ENCODE measurements around the gene MPZL2.

MPZL2 gene

GRCh38 chr11:118283037-118283636 is 19.0 kb upstream of the MPZL2 start:
- no peak for DNase-seq

- DNase-seq: no peak
Observed at GRCh38 chr11:118282606-118283005, 18.5 kb upstream of the MPZL2 start.

- DNase-seq: no peak
Observed at GRCh38 chr11:118281284-118281683, 17.2 kb upstream of the MPZL2 start.

- no peak for DNase-seq
Observed at GRCh38 chr11:118277312-118277711, 13.2 kb upstream of the MPZL2 start.

- no peak for DNase-seq
Observed at GRCh38 chr11:118276422-118276821, 12.3 kb upstream of the MPZL2 start.

- DNase-seq: no peak
Observed at GRCh38 chr11:118275176-118275575, 11.1 kb upstream of the MPZL2 start.

GRCh38 chr11:118274186-118274585 is 10.1 kb upstream of the MPZL2 start:
- no peak for DNase-seq

- no peak for DNase-seq
Observed at GRCh38 chr11:118272001-118272400, 7.9 kb upstream of the MPZL2 start.

GRCh38 chr11:118267486-118267885 is 3.4 kb upstream of the MPZL2 start:
- DNase-seq: no peak

GRCh38 chr11:118265954-118266353 is 1.9 kb upstream of the MPZL2 start:
- no peak for DNase-seq

GRCh38 chr11:118264569-118265465 is 720 bp upstream of the MPZL2 start:
- no peak for DNase-seq

GRCh38 chr11:118263112-118263511 is 985 bp downstream of the MPZL2 start:
- DNase-seq: peak; percentile 16

- no peak for DNase-seq
Observed at GRCh38 chr11:118260353-118260752, 3.7 kb downstream of the MPZL2 start.

GRCh38 chr11:118259138-118259537 is 5.0 kb downstream of the MPZL2 start:
- DNase-seq: no peak

- DNase-seq: peak; percentile 13
Observed at GRCh38 chr11:118258410-118258809, 5.7 kb downstream of the MPZL2 start.

GRCh38 chr11:118252688-118253087 is 11.4 kb downstream of the MPZL2 start:
- peak; percentile 45 for DNase-seq

GRCh38 chr11:118251858-118252652 is 12.0 kb downstream of the MPZL2 start, which contains the start of gene MPZL3:
TSS of gene MPZL3 (minus strand) at chr11:118252365. CDS start at chr11:118252294, 71 bp downstream.
- peak; percentile 100 for DNase-seq

- no peak for DNase-seq
Observed at GRCh38 chr11:118247041-118247440, 17.1 kb downstream of the MPZL2 start.

GRCh38 chr11:118245936-118246562 is 18.0 kb downstream of the MPZL2 start:
- DNase-seq: no peak

- DNase-seq: no peak
Observed at GRCh38 chr11:118243993-118244762, 19.9 kb downstream of the MPZL2 start.

GRCh38 chr11:118243161-118243560 is 20.9 kb downstream of the MPZL2 start:
- no peak for DNase-seq

- DNase-seq: no peak
Observed at GRCh38 chr11:118241764-118242098, 22.4 kb downstream of the MPZL2 start.

All from RPMI8226 (cell line).